SK-N-MC (cell line): ENCODE data around the gene CD200.

Experiments used
- DNase-seq: peaks from one replicate; pipeline ENCODE4 v3.0.0-alpha.2; 2011; ENCODE audit warnings: low read depth, low spot score
- H3K27ac ChIP-seq: fragments of 200-600 bp; sonication (generic); 2 replicates; pipeline ENCODE4 v1.5.1; 2016; ENCODE audit warnings: mixed run types
- H3K36me3 ChIP-seq: fragments of 200-600 bp; sonication (generic); 2 replicates; pipeline ENCODE4 v1.6.1; 2017; ENCODE audit warnings: antibody characterized with exemption, low read length, mixed read lengths; ENCODE audit not compliant: insufficient read depth
- H3K4me3 ChIP-seq: fragments of 200-600 bp; sonication (generic); 2 replicates; pipeline ENCODE4 v1.5.1; 2016
- H3K9ac ChIP-seq: fragments of 200-600 bp; sonication (generic); 2 replicates; pipeline ENCODE4 v1.8.0; 2017; ENCODE audit warnings: mixed run types, mixed read lengths; ENCODE audit not compliant: insufficient read length
- H3K9me3 ChIP-seq: fragments of 200-600 bp; sonication (generic); 2 replicates; pipeline ENCODE4 v1.6.1; 2017; ENCODE audit warnings: low read depth, mild to moderate bottlenecking, antibody characterized with exemption, low read length, moderate library complexity, mixed read lengths
- EZH2 ChIP-seq: fragments of 200-600 bp; sonication (generic); IDR thresholded peaks from one replicate; pipeline ENCODE4 v1.6.1; 2017; ENCODE audit warnings: antibody characterized with exemption
- FOXP2 ChIP-seq: optimal IDR thresholded peaks from 2 replicates; pipeline ENCODE3; 2011; ENCODE audit warnings: mild to moderate bottlenecking, moderate library complexity; ENCODE audit not compliant: insufficient read depth; ENCODE audit errors: extremely low read length, control extremely low read depth
- POLR2AphosphoS5 ChIP-seq: IDR thresholded peaks from 2 replicates; pipeline ENCODE4 v1.6.1; 2012; ENCODE audit warnings: mild to moderate bottlenecking, low read depth, low read length, borderline replicate concordance

CD200 gene

DNA sequence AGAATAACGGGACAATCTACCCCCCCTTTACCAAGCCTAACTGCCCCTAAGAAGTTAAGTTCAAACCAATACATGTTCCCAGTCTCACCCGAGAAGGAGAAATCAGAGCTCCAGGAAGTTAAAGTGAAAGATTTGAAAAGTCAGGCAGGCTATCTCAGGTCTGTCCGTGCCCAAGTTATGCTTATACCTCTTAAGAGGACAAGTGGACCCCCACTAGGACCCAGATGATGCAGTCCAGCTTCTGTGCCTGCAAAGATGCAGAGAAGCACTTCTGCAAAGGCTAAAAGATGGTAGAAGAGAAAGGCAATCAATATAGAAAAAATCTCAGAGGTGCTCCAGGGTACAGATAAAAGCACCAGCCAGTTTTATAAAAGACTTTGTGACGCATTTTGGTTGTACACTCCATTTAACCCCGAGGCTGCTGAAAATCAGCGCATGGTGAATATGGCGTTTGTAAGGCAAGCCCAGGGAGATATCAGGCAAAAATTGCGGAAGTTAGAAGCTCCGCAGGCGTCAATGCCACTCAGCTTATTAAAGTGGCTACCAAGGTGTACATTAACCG, 29.1 kb upstream of the CD200 start:
- H3K27ac ChIP-seq = no peak overlapping the region
- no peaks in the 10 kb centered on the region for H3K36me3 ChIP-seq
- no peak for DNase-seq
- no peaks in the 10 kb centered on the region for H3K9me3 ChIP-seq
- TF ChIP-seq POLR2AphosphoS5 (no peak), EZH2 (no peak), FOXP2 (no peak)
- peak overlapping the region; percentile 67 for H3K4me3 ChIP-seq
- H3K9ac ChIP-seq = no peak overlapping the region

- Histone ChIP-seq H3K36me3 (no peaks in the 10 kb centered on the region), H3K4me3 (no peak overlapping the region), H3K9ac (no peak overlapping the region), H3K27ac (no peak overlapping the region), H3K9me3 (no peaks in the 10 kb centered on the region)
- no peak for DNase-seq
- no peak for TF ChIP-seq EZH2
These were observed 28.3 kb upstream of the CD200 start for GRCh38 chr3:112304611-112305010.

- Histone ChIP-seq H3K36me3 (no peaks in the 10 kb centered on the region), H3K9ac (no peak overlapping the region), H3K4me3 (no peak overlapping the region), H3K9me3 (no peaks in the 10 kb centered on the region), H3K27ac (no peak overlapping the region)
- TF ChIP-seq FOXP2 (no peak), EZH2 (no peak), POLR2AphosphoS5 (no peak)
- DNase-seq = no peak
These were observed 26.1 kb upstream of the CD200 start for GRCh38 chr3:112306825-112307224.

DNA sequence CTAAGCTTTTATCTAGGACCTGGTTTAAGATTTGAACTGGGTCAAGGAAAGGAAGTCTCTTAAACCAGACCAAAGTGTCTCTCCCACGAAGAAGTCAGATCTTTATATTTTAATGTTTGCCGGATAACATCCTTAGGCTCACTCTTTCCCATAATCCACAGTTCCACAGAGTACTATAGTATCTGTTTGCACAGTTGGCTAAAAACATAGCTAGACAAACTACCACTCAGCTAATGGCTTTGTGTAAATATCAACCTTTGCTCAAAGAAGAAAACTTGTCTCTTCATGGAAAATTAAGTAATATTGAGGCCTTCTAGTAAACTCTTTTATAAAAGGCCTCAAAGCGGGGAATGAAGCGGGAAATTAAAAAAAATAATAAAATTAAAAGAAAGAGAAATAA, 25.4 kb upstream of the CD200 start:
- Histone ChIP-seq H3K9ac (no peak overlapping the region), H3K36me3 (no peaks in the 10 kb centered on the region), H3K4me3 (no peak overlapping the region), H3K9me3 (no peaks in the 10 kb centered on the region), H3K27ac (no peak overlapping the region)
- TF ChIP-seq POLR2AphosphoS5 = no peak
- no peak for TF ChIP-seq FOXP2
- no peak for TF ChIP-seq EZH2
- DNase-seq = no peak

- no peaks in the 10 kb centered on the region for H3K9me3 ChIP-seq
- no peak for DNase-seq
- TF ChIP-seq POLR2AphosphoS5 (no peak), FOXP2 (no peak), EZH2 (no peak)
- no peak overlapping the region for H3K9ac ChIP-seq
- no peak overlapping the region for H3K27ac ChIP-seq
- H3K4me3 ChIP-seq = no peak overlapping the region
- no peaks in the 10 kb centered on the region for H3K36me3 ChIP-seq
These were observed 24.6 kb upstream of the CD200 start for GRCh38 chr3:112308151-112308911.

DNA sequence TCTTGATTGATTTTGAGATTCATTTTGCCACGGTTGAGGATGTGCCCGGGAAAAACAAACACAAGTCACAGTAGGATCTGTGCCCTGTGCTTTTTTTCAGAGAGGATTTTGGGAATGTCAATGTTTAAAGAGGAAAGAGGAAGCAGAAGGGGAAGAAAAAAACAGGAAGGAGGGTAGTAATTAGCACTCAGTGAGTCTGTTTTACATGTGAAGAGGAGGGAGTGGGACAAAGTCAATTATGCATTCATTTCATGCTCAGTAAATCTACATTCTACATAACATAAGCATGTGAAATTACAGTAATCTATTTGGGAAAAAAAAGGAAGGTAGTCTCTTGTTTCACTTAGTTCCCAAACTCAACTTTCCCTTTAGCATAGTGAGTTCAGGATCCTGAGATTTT, 18.3 kb upstream of the CD200 start:
- Histone ChIP-seq H3K9me3 (no peaks in the 10 kb centered on the region), H3K27ac (no peak overlapping the region), H3K4me3 (no peak overlapping the region), H3K36me3 (no peaks in the 10 kb centered on the region), H3K9ac (no peak overlapping the region)
- no peak for DNase-seq
- no peak for TF ChIP-seq EZH2
- TF ChIP-seq FOXP2 = no peak
- TF ChIP-seq POLR2AphosphoS5 = no peak

- DNase-seq = no peak
- Histone ChIP-seq H3K27ac (no peak overlapping the region), H3K9ac (no peak overlapping the region), H3K4me3 (no peak overlapping the region), H3K9me3 (no peaks in the 10 kb centered on the region), H3K36me3 (no peaks in the 10 kb centered on the region)
- TF ChIP-seq FOXP2 = no peak
- no peak for TF ChIP-seq EZH2
- TF ChIP-seq POLR2AphosphoS5 = no peak
These were observed 17.2 kb upstream of the CD200 start for GRCh38 chr3:112315791-112316190.

DNA sequence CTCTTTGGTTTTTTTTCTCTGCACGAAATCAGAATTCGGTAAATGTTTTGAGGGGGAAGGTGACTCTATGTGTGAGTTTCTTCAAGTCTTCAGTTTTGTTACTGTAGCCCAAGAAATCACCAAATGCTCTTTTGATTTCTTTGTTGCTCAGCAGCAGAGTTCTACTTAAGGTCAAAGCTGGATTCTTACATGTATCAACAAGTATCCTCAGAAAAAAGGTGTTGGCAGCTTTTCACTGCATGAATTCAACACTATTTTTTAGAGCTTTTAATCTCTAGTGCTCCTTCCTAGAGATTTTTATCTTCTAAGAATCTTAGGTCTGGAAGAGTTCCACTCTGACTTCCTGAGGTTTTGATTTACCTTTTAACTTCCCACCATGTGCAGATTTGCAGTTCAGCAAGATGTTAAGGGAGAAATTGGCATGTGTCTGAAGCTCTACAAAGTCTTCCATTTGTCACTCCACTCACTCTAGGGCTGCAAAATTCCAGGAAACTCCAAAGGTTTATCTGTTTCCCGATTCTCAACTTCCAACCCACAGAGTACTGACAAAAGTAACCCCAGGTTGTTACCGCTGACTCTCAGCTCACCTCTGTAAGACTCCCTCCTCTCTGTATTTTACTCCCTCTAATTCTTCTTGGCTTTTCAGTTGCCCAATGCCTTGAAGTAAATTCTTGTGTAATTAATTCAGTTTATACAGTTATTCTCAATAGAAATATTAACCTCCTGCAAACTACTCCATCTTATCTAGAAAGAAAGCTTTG, 13.3 kb upstream of the CD200 start:
- Histone ChIP-seq H3K9me3 (no peaks in the 10 kb centered on the region), H3K4me3 (no peak overlapping the region), H3K9ac (no peak overlapping the region), H3K27ac (no peak overlapping the region), H3K36me3 (no peaks in the 10 kb centered on the region)
- no peak for TF ChIP-seq POLR2AphosphoS5
- no peak for TF ChIP-seq EZH2
- no peak for TF ChIP-seq FOXP2
- DNase-seq = no peak
